A673 (cell line): Measurements from ENCODE around the gene RBM42. TPM values are rescaled to one million over a fixed set of nuclear protein-coding genes. Genes with fewer than 3 reads are reported as not detected.
A peak's percentile ranks its signal among the peaks of the same experiment; 100 is the strongest.

Experiments used
- BruUV-seq: library from RNA; stranded (reverse); fragments of 400-500 nt; replicated peaks from 2 replicates; lab custom pipeline; 2021; lab: Mats Ljungman, UMichigan
- CTCF ChIA-PET: fragments of 300-600 bp; sonication (Branson Sonifier 250); formaldehyde crosslinking; loops from one replicate; lab custom pipeline; 2022; ENCODE audit warnings: antibody characterized with exemption; lab: Charles Lee
- POLR2A ChIA-PET: fragments of 300-600 bp; sonication (Branson Sonifier 250); formaldehyde crosslinking; loops from one replicate; lab custom pipeline; 2022; ENCODE audit warnings: antibody characterized with exemption; ENCODE audit not compliant: low non-redundant PET; lab: Charles Lee
- DNase-seq: peaks from one replicate; pipeline ENCODE4 v3.0.0-alpha.2; 2015; ENCODE audit warnings: low spot score
- H3K27ac ChIP-seq: fragments of 200-600 bp; sonication (generic); 2 replicates; pipeline ENCODE4 v1.5.1; 2016; ENCODE audit warnings: mixed run types, low read depth, mild to moderate bottlenecking, mixed read lengths, antibody characterized with exemption, low read length; ENCODE audit not compliant: poor library complexity, severe bottlenecking
- H3K27me3 ChIP-seq: fragments of 200-600 bp; sonication (generic); replicated peaks from 2 replicates; pipeline ENCODE4 v1.6.1; 2017; ENCODE audit warnings: mixed run types, low read depth, mild to moderate bottlenecking, mixed read lengths, antibody characterized with exemption, low read length; ENCODE audit not compliant: insufficient read depth, poor library complexity
- H3K36me3 ChIP-seq: fragments of 200-600 bp; sonication (generic); 2 replicates; pipeline ENCODE4 v1.6.1; 2016; ENCODE audit warnings: mixed run types, mild to moderate bottlenecking, mixed read lengths, antibody characterized with exemption, low read length; ENCODE audit not compliant: insufficient read depth, poor library complexity, severe bottlenecking
- H3K4me1 ChIP-seq: fragments of 200-600 bp; sonication (generic); 2 replicates; pipeline ENCODE4 v1.6.1; 2017; ENCODE audit warnings: mixed run types, mild to moderate bottlenecking, mixed read lengths, antibody characterized with exemption, low read length; ENCODE audit not compliant: insufficient read depth, poor library complexity, severe bottlenecking
- H3K4me3 ChIP-seq: fragments of 200-600 bp; sonication (generic); 2 replicates; pipeline ENCODE4 v1.5.1; 2016; ENCODE audit warnings: low read depth, mixed run types, mild to moderate bottlenecking, mixed read lengths, low read length; ENCODE audit not compliant: poor library complexity, severe bottlenecking
- H3K9me3 ChIP-seq: fragments of 200-600 bp; sonication (generic); 2 replicates; pipeline ENCODE4 v1.6.1; 2016; ENCODE audit warnings: mixed run types, low read depth, mild to moderate bottlenecking, mixed read lengths, antibody characterized with exemption, low read length; ENCODE audit not compliant: poor library complexity, severe bottlenecking
- EZH2 ChIP-seq: fragments of 200-600 bp; sonication (generic); IDR thresholded peaks from 2 replicates; pipeline ENCODE4 v1.6.1; 2017; ENCODE audit warnings: borderline replicate concordance, low read depth, mild to moderate bottlenecking, mixed read lengths, antibody characterized with exemption, low read length; ENCODE audit not compliant: poor library complexity, severe bottlenecking
- intact Hi-C: fragments of 100-400 bp; cut with micrococcal nuclease; formaldehyde crosslinking; loops from one replicate; pipeline ENCODE4 v1.10.0; 2022; ENCODE audit not compliant: unreplicated experiment
- total RNA-seq: library from RNA; stranded (reverse); gene quantifications from 2 replicates; pipeline ENCODE4 v1.2.3, GENCODE V29; 2021
- TF ChIP-seq, protein P1 (sequence below): fragments of 300-800, 200-600 bp; sonication (generic); conservative IDR thresholded peaks from 2 replicates; pipeline ENCODE4 v1.5.1; 2017; ENCODE audit warnings: low read depth, mild to moderate bottlenecking, antibody characterized with exemption, low read length, moderate library complexity, mixed read lengths

RBM42 gene
- total RNA-seq, 1 experiment from 2014 or later = 106 TPM

DNA sequence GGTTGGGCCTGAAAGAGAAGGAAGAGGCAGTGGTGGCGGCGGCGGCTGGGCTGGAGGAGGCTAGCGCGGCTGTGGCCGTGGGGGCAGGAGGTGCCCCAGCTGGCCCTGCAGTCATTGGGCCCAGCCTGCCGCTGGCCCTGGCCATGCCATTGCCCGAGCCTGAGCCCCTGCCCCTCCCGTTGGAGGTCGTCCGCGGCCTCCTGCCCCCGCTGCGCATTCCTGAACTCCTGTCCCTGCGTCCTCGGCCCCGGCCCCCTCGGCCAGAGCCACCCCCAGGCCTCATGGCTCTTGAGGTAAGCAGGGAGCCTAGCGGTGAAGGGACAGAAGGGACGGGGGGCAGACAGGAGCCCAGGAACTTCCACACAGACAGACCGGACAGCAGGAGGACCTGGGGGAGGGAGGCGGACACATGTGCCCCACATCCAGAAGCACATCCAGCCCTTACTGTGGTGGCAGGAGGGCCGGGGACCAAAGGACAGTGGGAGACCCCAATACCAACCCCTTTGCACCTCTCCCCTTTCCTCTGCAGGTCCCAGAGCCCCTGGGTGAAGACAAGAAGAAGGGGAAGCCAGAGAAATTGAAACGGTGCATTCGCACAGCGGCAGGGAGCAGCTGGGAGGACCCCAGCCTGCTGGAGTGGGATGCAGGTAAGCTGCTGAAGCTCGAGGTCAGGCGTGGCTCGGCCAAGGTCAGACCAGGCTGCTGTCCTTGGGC lies 5.0 kb downstream of the RBM42 start:
- no TSS peak for BruUV-seq
- Histone ChIP-seq H3K9me3 (no peaks in the 10 kb centered on the region), H3K27me3 (no peaks in the 10 kb centered on the region), H3K27ac (no peak overlapping the region), H3K36me3 (peaks cover 63% of the 10 kb centered on the region), H3K4me1 (no peaks in the 10 kb centered on the region), H3K4me3 (no peak overlapping the region)
- CTCF ChIA-PET = no interaction called here
- TF ChIP-seq EZH2 = no peak
- TF ChIP-seq, protein P1, sequence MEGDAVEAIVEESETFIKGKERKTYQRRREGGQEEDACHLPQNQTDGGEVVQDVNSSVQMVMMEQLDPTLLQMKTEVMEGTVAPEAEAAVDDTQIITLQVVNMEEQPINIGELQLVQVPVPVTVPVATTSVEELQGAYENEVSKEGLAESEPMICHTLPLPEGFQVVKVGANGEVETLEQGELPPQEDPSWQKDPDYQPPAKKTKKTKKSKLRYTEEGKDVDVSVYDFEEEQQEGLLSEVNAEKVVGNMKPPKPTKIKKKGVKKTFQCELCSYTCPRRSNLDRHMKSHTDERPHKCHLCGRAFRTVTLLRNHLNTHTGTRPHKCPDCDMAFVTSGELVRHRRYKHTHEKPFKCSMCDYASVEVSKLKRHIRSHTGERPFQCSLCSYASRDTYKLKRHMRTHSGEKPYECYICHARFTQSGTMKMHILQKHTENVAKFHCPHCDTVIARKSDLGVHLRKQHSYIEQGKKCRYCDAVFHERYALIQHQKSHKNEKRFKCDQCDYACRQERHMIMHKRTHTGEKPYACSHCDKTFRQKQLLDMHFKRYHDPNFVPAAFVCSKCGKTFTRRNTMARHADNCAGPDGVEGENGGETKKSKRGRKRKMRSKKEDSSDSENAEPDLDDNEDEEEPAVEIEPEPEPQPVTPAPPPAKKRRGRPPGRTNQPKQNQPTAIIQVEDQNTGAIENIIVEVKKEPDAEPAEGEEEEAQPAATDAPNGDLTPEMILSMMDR = no peak
- DNase-seq = no peak
- POLR2A ChIA-PET = no interaction called here
- intact Hi-C loops = no loop called here

- peaks cover 52% of the 10 kb centered on the region for H3K36me3 ChIP-seq
- no peaks in the 10 kb centered on the region for H3K9me3 ChIP-seq
- H3K27me3 ChIP-seq = no peaks in the 10 kb centered on the region
- DNase-seq = no peak
- H3K4me1 ChIP-seq = peaks cover 5% of the 10 kb centered on the region
- CTCF ChIA-PET = no interaction called here
- TF ChIP-seq, protein P1 = no peak
- no peak for TF ChIP-seq EZH2
- no TSS peak for BruUV-seq
- H3K27ac ChIP-seq = no peak overlapping the region
- intact Hi-C loops = no loop called here
- H3K4me3 ChIP-seq = no peak overlapping the region
- POLR2A ChIA-PET = no interaction called here
Observed at GRCh38 chr19:35636651-35637050, 7.8 kb downstream of the RBM42 start.

DNA sequence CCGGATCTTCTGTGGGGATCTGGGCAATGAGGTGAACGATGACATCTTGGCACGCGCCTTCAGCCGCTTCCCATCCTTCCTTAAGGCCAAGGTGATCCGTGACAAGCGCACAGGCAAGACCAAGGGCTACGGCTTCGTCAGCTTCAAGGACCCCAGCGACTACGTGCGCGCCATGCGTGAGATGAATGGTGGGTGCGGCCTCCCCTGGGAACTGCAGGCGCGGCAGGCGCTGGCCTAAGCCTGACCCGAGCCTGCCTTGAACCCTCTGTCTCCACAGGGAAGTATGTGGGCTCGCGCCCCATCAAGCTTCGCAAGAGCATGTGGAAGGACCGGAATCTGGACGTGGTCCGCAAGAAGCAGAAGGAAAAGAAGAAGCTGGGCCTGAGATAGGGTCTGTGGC lies 8.3 kb downstream of the RBM42 start:
- no peaks in the 10 kb centered on the region for H3K9me3 ChIP-seq
- TF ChIP-seq, protein P1 = no peak
- no peak for TF ChIP-seq EZH2
- DNase-seq = no peak
- peaks cover 47% of the 10 kb centered on the region for H3K36me3 ChIP-seq
- H3K27ac ChIP-seq = no peak overlapping the region
- POLR2A ChIA-PET = no interaction called here
- H3K27me3 ChIP-seq = no peaks in the 10 kb centered on the region
- CTCF ChIA-PET = no interaction called here
- H3K4me3 ChIP-seq = no peak overlapping the region
- TSS peak; percentile 24 for BruUV-seq
- intact Hi-C loops = no loop called here
- peaks cover 10% of the 10 kb centered on the region for H3K4me1 ChIP-seq
